Measurements from ENCODE around the gene TBCA.

Gene TBCA

GRCh38 chr5:77643654-77644370 is 132.3 kb downstream of the TBCA start:
- DNase-seq: no peak

- no peak for DNase-seq
Observed at GRCh38 chr5:77642738-77643653, 133.1 kb downstream of the TBCA start.

GRCh38 chr5:77641963-77642737 is 134.0 kb downstream of the TBCA start:
- DNase-seq: no peak

GRCh38 chr5:77641397-77641943 is 134.7 kb downstream of the TBCA start:
- no peak for DNase-seq
